ENCODE measurements around the gene SOX11.
"Not testable (repeated sequence)": the region's sequence is repeated elsewhere in the genome, so short reads cannot be mapped to it uniquely, and the experiment has no call there.

The SOX11 gene

GRCh38 chr2:5691985-5692529, at the start of gene SOX11:
TSS of gene SOX11 (plus strand) at chr2:5692384. CDS start at chr2:5692722, 338 bp downstream.
- CTCF ChIA-PET = interaction anchor here (1.2 to 4.8 kb wide), 3 partner anchors 14 to 1965 kb away, joined by 3 to 37 read pairs (median 4); no protein-coding TSS in a partner anchor
- TF ChIP-seq CTCF (IDR thresholded peaks at IDR 0.05; ENCODE audit: insufficient read depth, low read length, missing control alignments) = no peak
- H3K4me3 ChIP-seq (ENCODE audit: low read depth, low read length) = peak within 1 kb of the TSS; percentile 80
- DNase-seq (ENCODE audit: low read depth, low spot score) = peak; percentile 59
- POLR2A ChIA-PET = interaction anchor here (0.6 to 3.0 kb wide), 4 partner anchors 10 to 289 kb away, joined by 3 to 20 read pairs (median 4); no protein-coding TSS in a partner anchor

DNA sequence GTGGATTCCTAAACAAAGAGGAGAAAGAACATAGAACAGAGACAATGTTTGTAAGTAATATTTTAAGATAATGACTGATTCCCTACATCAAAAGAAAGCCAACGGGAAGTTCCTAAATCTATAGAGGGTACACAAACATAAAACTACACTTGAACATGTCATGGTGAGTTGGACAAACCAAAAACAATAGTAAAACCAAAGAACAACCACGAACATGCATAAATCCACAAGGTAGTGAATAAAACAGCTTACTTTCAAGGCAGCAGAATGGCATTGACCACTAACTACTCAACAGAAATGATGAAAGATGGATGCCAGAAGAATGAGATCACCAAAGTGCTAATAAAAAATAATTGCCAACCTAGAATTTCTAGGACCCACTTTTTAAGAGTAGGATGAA, 39.5 kb upstream of the SOX11 start:
- H3K4me3 ChIP-seq (ENCODE audit: low read depth, low read length); POLR2A ChIA-PET; DNase-seq (ENCODE audit: low read depth, low spot score); CTCF ChIA-PET: not testable (repeated sequence)

GRCh38 chr2:5653756-5654155, 38.4 kb upstream of the SOX11 start:
- DNase-seq (ENCODE audit: low read depth, low spot score); POLR2A ChIA-PET; CTCF ChIA-PET; H3K4me3 ChIP-seq (ENCODE audit: low read depth, low read length): not testable (repeated sequence)

DNA sequence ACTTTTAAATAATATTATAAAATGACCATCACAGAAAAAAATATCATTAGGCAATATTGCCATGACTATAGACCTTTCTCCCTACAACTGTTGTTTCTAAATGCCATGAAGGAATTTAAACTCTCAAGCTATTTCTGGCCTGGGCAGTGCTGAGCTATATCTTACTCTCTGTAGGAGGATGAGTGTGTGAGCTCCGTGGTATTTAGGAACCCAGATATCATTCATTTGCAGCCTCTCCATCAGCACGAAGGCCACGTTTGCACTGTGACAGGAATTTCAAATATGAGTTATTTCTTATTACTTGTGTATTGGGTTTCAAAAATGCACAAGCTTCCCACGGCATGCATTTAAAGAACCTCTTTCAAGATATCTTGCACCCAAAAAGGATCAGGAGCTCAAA, 35.0 kb upstream of the SOX11 start:
- no peak for TF ChIP-seq CTCF (IDR thresholded peaks at IDR 0.05; ENCODE audit: insufficient read depth, low read length, missing control alignments)
- CTCF ChIA-PET = no interaction called here
- POLR2A ChIA-PET = no interaction called here
- H3K4me3 ChIP-seq (ENCODE audit: low read depth, low read length) = no peak overlapping the region
- no peak for DNase-seq (ENCODE audit: low read depth, low spot score)

DNA sequence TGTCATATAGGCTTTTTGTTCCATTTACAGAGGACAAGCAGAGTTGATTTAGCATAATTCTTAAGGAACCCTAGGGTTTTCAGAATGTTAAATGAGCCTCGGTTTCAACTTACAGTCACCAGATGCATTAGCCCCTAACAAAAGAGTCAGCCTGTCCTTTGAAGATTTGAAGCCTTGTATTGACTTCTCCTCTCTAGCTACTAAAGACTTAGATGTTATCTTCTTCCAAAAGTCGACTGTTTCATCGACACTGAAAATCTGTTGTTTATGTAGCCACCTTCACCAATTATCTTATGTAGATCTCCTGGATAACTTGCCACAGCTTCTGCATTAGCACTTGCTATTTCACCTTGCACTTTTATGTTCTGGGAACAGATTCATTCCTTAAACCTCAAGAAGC, 31.6 kb upstream of the SOX11 start:
- POLR2A ChIA-PET = no interaction called here

GRCh38 chr2:5661362-5661761, 30.8 kb upstream of the SOX11 start:
- CTCF ChIA-PET = no interaction called here

More for the DNA sequence above, 31.6 kb upstream of the SOX11 start:
- DNase-seq (ENCODE audit: low read depth, low spot score) = no peak
- no peak for TF ChIP-seq CTCF (IDR thresholded peaks at IDR 0.05; ENCODE audit: insufficient read depth, low read length, missing control alignments)
- no peak overlapping the region for H3K4me3 ChIP-seq (ENCODE audit: low read depth, low read length)
- CTCF ChIA-PET = no interaction called here

GRCh38 chr2:5664278-5664681, 27.9 kb upstream of the SOX11 start:
- ChIA-PET POLR2A (no interaction called here), CTCF (no interaction called here)
- H3K4me3 ChIP-seq (ENCODE audit: low read depth, low read length) = no peak overlapping the region
- no peak for TF ChIP-seq CTCF (IDR thresholded peaks at IDR 0.05; ENCODE audit: insufficient read depth, low read length, missing control alignments)
- no peak for DNase-seq (ENCODE audit: low read depth, low spot score)

More at GRCh38 chr2:5661362-5661761, 30.8 kb upstream of the SOX11 start:
- no peak overlapping the region for H3K4me3 ChIP-seq (ENCODE audit: low read depth, low read length)
- POLR2A ChIA-PET = no interaction called here
- no peak for TF ChIP-seq CTCF (IDR thresholded peaks at IDR 0.05; ENCODE audit: insufficient read depth, low read length, missing control alignments)
- no peak for DNase-seq (ENCODE audit: low read depth, low spot score)

Data from AG04449 (cell line).